Measurements from ENCODE around the gene SCN9A.

SCN9A gene

DNA sequence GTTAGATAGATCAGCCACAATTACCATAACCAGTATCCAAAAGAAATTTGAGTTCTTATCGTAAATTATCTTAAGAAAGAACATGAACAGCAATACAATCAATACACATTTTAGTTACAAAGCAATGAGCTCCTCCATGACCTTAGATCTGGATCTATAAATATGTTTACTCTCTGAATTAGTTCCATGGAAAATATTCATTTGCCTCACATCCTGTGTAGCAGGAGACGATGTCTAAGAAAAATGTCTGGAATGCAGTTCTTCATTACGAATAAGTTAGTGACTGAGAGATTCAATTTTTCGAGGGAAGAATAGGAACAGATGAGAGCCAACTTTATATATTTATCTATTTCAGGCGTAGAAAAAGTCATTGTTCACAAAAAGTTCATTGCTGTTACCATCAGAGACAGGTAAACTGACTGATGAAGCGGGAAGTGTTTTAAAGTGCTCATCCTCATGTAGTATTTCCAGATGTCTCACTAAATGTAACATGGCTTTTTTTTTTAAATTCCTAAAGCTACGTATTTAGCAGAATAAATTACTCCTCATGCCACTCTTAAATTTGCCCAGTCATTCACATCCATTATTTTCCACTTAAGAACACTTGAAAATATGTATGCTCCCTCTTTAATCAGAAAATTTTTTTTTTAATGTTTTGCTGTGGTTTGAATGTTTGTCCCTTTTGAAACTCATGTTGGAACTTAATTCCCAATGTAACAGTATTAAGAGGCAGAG lies 141.5 kb downstream of the SCN9A start:
- no peak for TF ChIP-seq TAF1 (IDR thresholded peaks at IDR 0.05; ENCODE audit: borderline replicate concordance, insufficient read depth, low read length)
- TF ChIP-seq, protein P1, sequence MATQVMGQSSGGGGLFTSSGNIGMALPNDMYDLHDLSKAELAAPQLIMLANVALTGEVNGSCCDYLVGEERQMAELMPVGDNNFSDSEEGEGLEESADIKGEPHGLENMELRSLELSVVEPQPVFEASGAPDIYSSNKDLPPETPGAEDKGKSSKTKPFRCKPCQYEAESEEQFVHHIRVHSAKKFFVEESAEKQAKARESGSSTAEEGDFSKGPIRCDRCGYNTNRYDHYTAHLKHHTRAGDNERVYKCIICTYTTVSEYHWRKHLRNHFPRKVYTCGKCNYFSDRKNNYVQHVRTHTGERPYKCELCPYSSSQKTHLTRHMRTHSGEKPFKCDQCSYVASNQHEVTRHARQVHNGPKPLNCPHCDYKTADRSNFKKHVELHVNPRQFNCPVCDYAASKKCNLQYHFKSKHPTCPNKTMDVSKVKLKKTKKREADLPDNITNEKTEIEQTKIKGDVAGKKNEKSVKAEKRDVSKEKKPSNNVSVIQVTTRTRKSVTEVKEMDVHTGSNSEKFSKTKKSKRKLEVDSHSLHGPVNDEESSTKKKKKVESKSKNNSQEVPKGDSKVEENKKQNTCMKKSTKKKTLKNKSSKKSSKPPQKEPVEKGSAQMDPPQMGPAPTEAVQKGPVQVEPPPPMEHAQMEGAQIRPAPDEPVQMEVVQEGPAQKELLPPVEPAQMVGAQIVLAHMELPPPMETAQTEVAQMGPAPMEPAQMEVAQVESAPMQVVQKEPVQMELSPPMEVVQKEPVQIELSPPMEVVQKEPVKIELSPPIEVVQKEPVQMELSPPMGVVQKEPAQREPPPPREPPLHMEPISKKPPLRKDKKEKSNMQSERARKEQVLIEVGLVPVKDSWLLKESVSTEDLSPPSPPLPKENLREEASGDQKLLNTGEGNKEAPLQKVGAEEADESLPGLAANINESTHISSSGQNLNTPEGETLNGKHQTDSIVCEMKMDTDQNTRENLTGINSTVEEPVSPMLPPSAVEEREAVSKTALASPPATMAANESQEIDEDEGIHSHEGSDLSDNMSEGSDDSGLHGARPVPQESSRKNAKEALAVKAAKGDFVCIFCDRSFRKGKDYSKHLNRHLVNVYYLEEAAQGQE (IDR thresholded peaks at IDR 0.05; ENCODE audit: insufficient read depth in 1 of 2, low read depth in 2 of 2, low read length in 2 of 2) = no peak
- TF ChIP-seq SIN3A (IDR thresholded peaks at IDR 0.05; ENCODE audit: borderline replicate concordance, insufficient read depth, low read length) = no peak
- TF ChIP-seq FOXP2 (optimal IDR thresholded peaks at IDR 0.05; ENCODE audit: borderline replicate concordance, extremely low read depth, extremely low read length, insufficient read depth) = no peak
- TF ChIP-seq POLR2AphosphoS5 (IDR thresholded peaks at IDR 0.05; ENCODE audit: low read depth, low read length) = no peak

DNA sequence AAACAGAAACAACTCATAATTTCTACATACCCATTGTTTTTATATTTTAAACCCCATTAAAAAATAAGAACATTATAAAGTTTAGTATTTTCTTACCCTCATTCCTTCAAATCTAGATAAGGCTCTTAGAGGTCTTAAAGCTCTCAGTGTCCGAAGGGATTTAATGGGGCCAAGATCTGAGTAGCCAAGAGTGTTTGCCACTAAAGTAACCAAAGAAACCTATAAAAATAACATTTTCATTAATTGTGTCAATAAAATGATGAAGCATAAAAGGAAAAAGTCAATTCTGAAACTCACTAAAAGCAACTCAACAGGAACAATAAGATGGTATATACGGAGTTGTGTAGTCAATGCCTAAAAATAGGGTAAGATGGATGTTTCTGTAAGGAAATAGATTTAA lies 142.5 kb downstream of the SCN9A start:
- no peak for TF ChIP-seq SIN3A (IDR thresholded peaks at IDR 0.05; ENCODE audit: borderline replicate concordance, insufficient read depth, low read length)
- no peak for TF ChIP-seq POLR2AphosphoS5 (IDR thresholded peaks at IDR 0.05; ENCODE audit: low read depth, low read length)
- TF ChIP-seq, protein P1 (IDR thresholded peaks at IDR 0.05; ENCODE audit: insufficient read depth in 1 of 2, low read depth in 2 of 2, low read length in 2 of 2) = no peak
- no peak for TF ChIP-seq TAF1 (IDR thresholded peaks at IDR 0.05; ENCODE audit: borderline replicate concordance, insufficient read depth, low read length)
- TF ChIP-seq FOXP2 (optimal IDR thresholded peaks at IDR 0.05; ENCODE audit: borderline replicate concordance, extremely low read depth, extremely low read length, insufficient read depth) = no peak

DNA sequence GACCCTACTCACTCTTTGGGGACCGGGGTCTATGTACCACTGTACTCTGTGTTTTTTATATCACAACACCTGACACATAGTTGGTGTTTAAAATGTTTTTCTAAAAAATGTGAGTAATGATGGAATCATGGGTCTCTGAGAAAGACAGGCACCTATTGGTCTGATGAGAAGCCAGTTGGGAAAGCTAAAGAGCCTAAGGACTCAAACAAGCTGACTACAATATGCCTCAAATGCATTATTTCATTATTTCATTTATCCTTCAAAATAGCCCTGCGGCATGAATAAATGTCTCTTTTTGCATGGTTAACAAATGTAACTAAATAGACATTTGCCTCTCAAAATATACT lies 145.0 kb downstream of the SCN9A start:
- no peak for TF ChIP-seq POLR2AphosphoS5 (IDR thresholded peaks at IDR 0.05; ENCODE audit: low read depth, low read length)
- no peak for TF ChIP-seq FOXP2 (optimal IDR thresholded peaks at IDR 0.05; ENCODE audit: borderline replicate concordance, extremely low read depth, extremely low read length, insufficient read depth)
- no peak for TF ChIP-seq SIN3A (IDR thresholded peaks at IDR 0.05; ENCODE audit: borderline replicate concordance, insufficient read depth, low read length)
- TF ChIP-seq TAF1 (IDR thresholded peaks at IDR 0.05; ENCODE audit: borderline replicate concordance, insufficient read depth, low read length) = no peak
- TF ChIP-seq, protein P1 (IDR thresholded peaks at IDR 0.05; ENCODE audit: insufficient read depth in 1 of 2, low read depth in 2 of 2, low read length in 2 of 2) = no peak

DNA sequence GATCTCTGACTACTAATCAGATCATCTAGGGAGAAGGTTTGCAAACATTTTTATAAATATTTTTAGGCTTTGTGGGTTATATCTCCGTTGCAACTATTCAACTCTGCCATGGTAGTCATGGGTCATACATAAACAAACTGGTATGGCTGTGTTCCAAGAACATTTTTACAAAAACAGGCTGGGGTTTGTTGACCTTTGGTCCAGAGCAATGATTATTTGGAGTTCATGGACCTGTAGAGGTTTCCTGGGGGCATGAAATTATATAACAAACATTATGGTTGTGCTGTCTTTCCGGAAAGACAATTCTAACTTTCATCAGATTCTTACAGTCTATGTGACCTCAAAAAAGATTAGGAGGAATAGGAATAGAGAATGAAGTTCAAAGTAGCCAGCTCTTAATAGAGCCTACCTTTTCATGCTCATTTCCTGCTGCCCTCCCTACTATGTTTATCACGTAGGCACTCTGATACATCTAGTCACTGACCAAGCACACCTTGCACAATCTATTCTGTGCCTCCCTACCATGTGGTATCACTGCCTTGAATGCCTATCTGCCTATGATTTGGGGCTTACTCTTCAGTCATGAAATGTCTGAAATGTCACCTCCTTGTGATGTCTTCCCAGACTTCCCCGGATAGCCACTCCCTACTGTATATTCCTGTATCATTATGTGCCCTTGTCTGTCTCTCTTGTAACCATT lies 145.6 kb downstream of the SCN9A start:
- TF ChIP-seq, protein P1 (IDR thresholded peaks at IDR 0.05; ENCODE audit: insufficient read depth in 1 of 2, low read depth in 2 of 2, low read length in 2 of 2) = no peak
- TF ChIP-seq TAF1 (IDR thresholded peaks at IDR 0.05; ENCODE audit: borderline replicate concordance, insufficient read depth, low read length) (no peak), SIN3A (IDR thresholded peaks at IDR 0.05; ENCODE audit: borderline replicate concordance, insufficient read depth, low read length) (no peak), FOXP2 (optimal IDR thresholded peaks at IDR 0.05; ENCODE audit: borderline replicate concordance, extremely low read depth, extremely low read length, insufficient read depth) (no peak), POLR2AphosphoS5 (IDR thresholded peaks at IDR 0.05; ENCODE audit: low read depth, low read length) (no peak)
